ENCODE measurements around the gene ARL3. TPM values are rescaled to one million over a fixed set of nuclear protein-coding genes. Genes with fewer than 3 reads are reported as not detected.
A peak's percentile ranks its signal among the peaks of the same experiment; 100 is the strongest.
"Not testable (repeated sequence)": the region's sequence is repeated elsewhere in the genome, so short reads cannot be mapped to it uniquely, and the experiment has no call there.

Gene ARL3
- total RNA-seq, 1 donor from 2014 or later, result 34.6 TPM

- no peak for DNase-seq (ENCODE audit: low read depth, low spot score)
- H3K9me3 Mint-ChIP-seq, result peaks cover 4% of the 10 kb centered on the region
- peak overlapping the region; percentile 31 for H3K27ac Mint-ChIP-seq (ENCODE audit: unreplicated experiment)
- no peak overlapping the region for H3K4me3 Mint-ChIP-seq
- peaks cover 35% of the 10 kb centered on the region for H3K4me1 Mint-ChIP-seq
- no peak for TF ChIP-seq CTCF (conservative IDR thresholded peaks at IDR 0.05)
- no peaks in the 10 kb centered on the region for H3K27me3 Mint-ChIP-seq (ENCODE audit: low read depth)
- peaks cover 18% of the 10 kb centered on the region for H3K36me3 Mint-ChIP-seq (ENCODE audit: low read depth)
These were observed 7.8 kb upstream of the ARL3 start for GRCh38 chr10:102721954-102722353.

- Mint-ChIP-seq H3K27me3 (ENCODE audit: low read depth) (no peaks in the 10 kb centered on the region), H3K36me3 (ENCODE audit: low read depth) (peaks cover 11% of the 10 kb centered on the region), H3K4me1 (peaks cover 45% of the 10 kb centered on the region), H3K27ac (ENCODE audit: unreplicated experiment) (no peak overlapping the region), H3K9me3 (peaks cover 4% of the 10 kb centered on the region), H3K4me3 (peak overlapping the region; percentile 27)
- no peak for TF ChIP-seq CTCF (conservative IDR thresholded peaks at IDR 0.05)
- DNase-seq (ENCODE audit: low read depth, low spot score), result no peak
These were observed 6.6 kb upstream of the ARL3 start for GRCh38 chr10:102720775-102721301.

- DNase-seq (ENCODE audit: low read depth, low spot score), result no peak
- H3K27me3 Mint-ChIP-seq (ENCODE audit: low read depth), result no peaks in the 10 kb centered on the region
- H3K36me3 Mint-ChIP-seq (ENCODE audit: low read depth), result peaks cover 11% of the 10 kb centered on the region
- H3K4me3 Mint-ChIP-seq, result peak overlapping the region; percentile 27
- H3K9me3 Mint-ChIP-seq, result peaks cover 4% of the 10 kb centered on the region
- no peak for TF ChIP-seq CTCF (conservative IDR thresholded peaks at IDR 0.05)
- H3K4me1 Mint-ChIP-seq, result peaks cover 49% of the 10 kb centered on the region
- H3K27ac Mint-ChIP-seq (ENCODE audit: unreplicated experiment), result no peak overlapping the region
These were observed 6.1 kb upstream of the ARL3 start for GRCh38 chr10:102720337-102720736.

- TF ChIP-seq CTCF (conservative IDR thresholded peaks at IDR 0.05), result no peak
- peak overlapping the region; percentile 93 for H3K4me3 Mint-ChIP-seq
- no peaks in the 10 kb centered on the region for H3K36me3 Mint-ChIP-seq (ENCODE audit: low read depth)
- H3K27me3 Mint-ChIP-seq (ENCODE audit: low read depth), result no peaks in the 10 kb centered on the region
- H3K27ac Mint-ChIP-seq (ENCODE audit: unreplicated experiment), result peak overlapping the region; percentile 10
- DNase-seq (ENCODE audit: low read depth, low spot score), result no peak
- H3K9me3 Mint-ChIP-seq, result no peaks in the 10 kb centered on the region
- peaks cover 56% of the 10 kb centered on the region for H3K4me1 Mint-ChIP-seq
These were observed 4.0 kb upstream of the ARL3 start for GRCh38 chr10:102718220-102718619.

GRCh38 chr10:102716900-102717565 is 2.8 kb upstream of the ARL3 start:
- Mint-ChIP-seq H3K4me3 (peak overlapping the region; percentile 93), H3K4me1 (peaks cover 65% of the 10 kb centered on the region)
- H3K9me3 Mint-ChIP-seq; H3K36me3 Mint-ChIP-seq (ENCODE audit: low read depth); DNase-seq (ENCODE audit: low read depth, low spot score); H3K27ac Mint-ChIP-seq (ENCODE audit: unreplicated experiment); H3K27me3 Mint-ChIP-seq (ENCODE audit: low read depth): not testable (repeated sequence)

- H3K27ac Mint-ChIP-seq (ENCODE audit: unreplicated experiment), result no peak overlapping the region
- H3K4me1 Mint-ChIP-seq, result peaks cover 65% of the 10 kb centered on the region
- H3K36me3 Mint-ChIP-seq (ENCODE audit: low read depth), result no peaks in the 10 kb centered on the region
- no peaks in the 10 kb centered on the region for H3K9me3 Mint-ChIP-seq
- no peak for DNase-seq (ENCODE audit: low read depth, low spot score)
- H3K4me3 Mint-ChIP-seq, result peak overlapping the region; percentile 93
- H3K27me3 Mint-ChIP-seq (ENCODE audit: low read depth), result no peaks in the 10 kb centered on the region
- TF ChIP-seq CTCF (conservative IDR thresholded peaks at IDR 0.05), result no peak
These were observed 1.7 kb upstream of the ARL3 start for GRCh38 chr10:102715880-102716279.

All from neural crest cell (in vitro differentiated cells).